HEK293 (cell line): Measurements from ENCODE around the gene PDLIM1.

Source experiments
- CTCF ChIA-PET: fragments of 350-600 bp; formaldehyde crosslinking; extraction: SDS; loops from one replicate; lab custom pipeline; 2021; ENCODE audit warnings: antibody characterized with exemption; lab: Yijun Ruan, JAX
- POLR2A ChIA-PET: fragments of 300-600 bp; formaldehyde crosslinking; extraction: SDS; loops from one replicate; lab custom pipeline; 2020; ENCODE audit warnings: antibody characterized with exemption, inconsistent platforms; lab: Yijun Ruan, JAX
- H3K27ac ChIP-seq: fragments of 200-500 bp; sonication (Bioruptor generic); 2 replicates; pipeline ENCODE4 v1.5.1; 2014; ENCODE audit warnings: low read depth, low read length, control low read depth, inconsistent platforms; ENCODE audit errors: extremely low read depth
- H3K36me3 ChIP-seq, 2 experiments: fragments of 200-500 bp in 1 of 2; sonication (Bioruptor generic) in 1 of 2; 1 replicate in 1 of 2; 2 replicates in 1 of 2; pipeline ENCODE4 v1.5.1; 2014 to 2017; ENCODE audit warnings: inconsistent platforms in 2 of 2, low read length in 2 of 2; ENCODE audit not compliant: control insufficient read depth in 2 of 2, insufficient read depth in 1 of 2
- H3K4me1 ChIP-seq: fragments of 200-500 bp; sonication (Bioruptor generic); 2 replicates; pipeline ENCODE4 v1.5.1; 2014; ENCODE audit warnings: mild to moderate bottlenecking, low read length, inconsistent platforms; ENCODE audit not compliant: control insufficient read depth, insufficient read depth
- H3K4me3 ChIP-seq: 2 replicates; pipeline ENCODE4 v1.5.1; 2011; ENCODE audit warnings: low read depth, mild to moderate bottlenecking, control low read depth, low read length, moderate library complexity
- H3K9me3 ChIP-seq: fragments of 200-500 bp; sonication (Bioruptor generic); 2 replicates; pipeline ENCODE4 v1.5.1; 2014; ENCODE audit warnings: low read depth, low read length, inconsistent platforms; ENCODE audit not compliant: control insufficient read depth, insufficient read depth
- HOXC10 ChIP-seq: sonication (generic); formaldehyde crosslinking; IDR thresholded peaks from 2 replicates; pipeline ENCODE4 v1.8.1; 2023; ENCODE audit warnings: mild to moderate bottlenecking, missing genetic modification reagents
- PRDM1 ChIP-seq: fragments of 450-650 bp; formaldehyde crosslinking; IDR thresholded peaks from 2 replicates; pipeline ENCODE4; 2016; ENCODE audit warnings: missing biosample characterization, missing genetic modification characterization
- PRDM10 ChIP-seq: fragments of 450-650 bp; formaldehyde crosslinking; IDR thresholded peaks from 2 replicates; pipeline ENCODE4 v1.5.1; 2016; ENCODE audit warnings: missing biosample characterization, missing genetic modification characterization
- SCRT1 ChIP-seq: fragments of 450-650 bp; formaldehyde crosslinking; IDR thresholded peaks from 2 replicates; pipeline ENCODE4 v1.5.1; 2016; ENCODE audit warnings: missing biosample characterization, missing genetic modification characterization, borderline replicate concordance
- SP3 ChIP-seq: fragments of 450-650 bp; formaldehyde crosslinking; IDR thresholded peaks from 2 replicates; pipeline ENCODE4 v1.5.1; 2016; ENCODE audit warnings: missing biosample characterization, missing genetic modification characterization
- SP7 ChIP-seq: fragments of 450-650 bp; formaldehyde crosslinking; IDR thresholded peaks from 2 replicates; pipeline ENCODE4 v1.5.1; 2016; ENCODE audit warnings: missing biosample characterization, missing genetic modification characterization
- TRIM28 ChIP-seq: IDR thresholded peaks from 2 replicates; pipeline ENCODE4 v1.6.1; 2011; ENCODE audit warnings: low read length, control low read depth, borderline replicate concordance
- ZBTB48 ChIP-seq: fragments of 450-650 bp; formaldehyde crosslinking; IDR thresholded peaks from 2 replicates; pipeline ENCODE4 v1.5.1; 2016; ENCODE audit warnings: missing biosample characterization, missing genetic modification characterization
- ZEB2 ChIP-seq: fragments of 450-650 bp; formaldehyde crosslinking; IDR thresholded peaks from 2 replicates; pipeline ENCODE4 v1.5.1; 2016; ENCODE audit warnings: missing biosample characterization, missing genetic modification characterization
- ZNF155 ChIP-seq: fragments of 450-650 bp; formaldehyde crosslinking; IDR thresholded peaks from 2 replicates; pipeline ENCODE4 v1.5.1; 2016; ENCODE audit warnings: missing biosample characterization, missing genetic modification characterization
- ZNF169 ChIP-seq: fragments of 450-650 bp; formaldehyde crosslinking; IDR thresholded peaks from 2 replicates; pipeline ENCODE4 v1.5.1; 2016; ENCODE audit warnings: missing biosample characterization, missing genetic modification characterization
- ZNF184 ChIP-seq: fragments of 450-650 bp; IDR thresholded peaks from 2 replicates; pipeline ENCODE4 v1.5.1; 2018; ENCODE audit warnings: missing biosample characterization, mild to moderate bottlenecking, missing genetic modification characterization
- ZNF366 ChIP-seq: fragments of 450-650 bp; formaldehyde crosslinking; conservative IDR thresholded peaks from 2 replicates; pipeline ENCODE4 v1.5.1; 2016; ENCODE audit warnings: missing biosample characterization, missing genetic modification characterization
- ZNF37A ChIP-seq: fragments of 450-650 bp; IDR thresholded peaks from 2 replicates; pipeline ENCODE4 v1.5.1; 2018; ENCODE audit warnings: missing biosample characterization, missing genetic modification characterization
- ZNF416 ChIP-seq: fragments of 450-650 bp; formaldehyde crosslinking; IDR thresholded peaks from 2 replicates; pipeline ENCODE4 v1.5.1; 2016; ENCODE audit warnings: missing biosample characterization, missing genetic modification characterization
- TF ChIP-seq, protein P1 (sequence below): fragments of 450-650 bp; formaldehyde crosslinking; IDR thresholded peaks from 2 replicates; pipeline ENCODE4 v1.5.1; 2016; ENCODE audit warnings: missing biosample characterization, missing genetic modification characterization
- TF ChIP-seq, protein P2 (sequence below): fragments of 450-650 bp; formaldehyde crosslinking; IDR thresholded peaks from 2 replicates; pipeline ENCODE4 v1.5.1; 2016; ENCODE audit warnings: missing biosample characterization, missing genetic modification characterization

Gene PDLIM1

DNA sequence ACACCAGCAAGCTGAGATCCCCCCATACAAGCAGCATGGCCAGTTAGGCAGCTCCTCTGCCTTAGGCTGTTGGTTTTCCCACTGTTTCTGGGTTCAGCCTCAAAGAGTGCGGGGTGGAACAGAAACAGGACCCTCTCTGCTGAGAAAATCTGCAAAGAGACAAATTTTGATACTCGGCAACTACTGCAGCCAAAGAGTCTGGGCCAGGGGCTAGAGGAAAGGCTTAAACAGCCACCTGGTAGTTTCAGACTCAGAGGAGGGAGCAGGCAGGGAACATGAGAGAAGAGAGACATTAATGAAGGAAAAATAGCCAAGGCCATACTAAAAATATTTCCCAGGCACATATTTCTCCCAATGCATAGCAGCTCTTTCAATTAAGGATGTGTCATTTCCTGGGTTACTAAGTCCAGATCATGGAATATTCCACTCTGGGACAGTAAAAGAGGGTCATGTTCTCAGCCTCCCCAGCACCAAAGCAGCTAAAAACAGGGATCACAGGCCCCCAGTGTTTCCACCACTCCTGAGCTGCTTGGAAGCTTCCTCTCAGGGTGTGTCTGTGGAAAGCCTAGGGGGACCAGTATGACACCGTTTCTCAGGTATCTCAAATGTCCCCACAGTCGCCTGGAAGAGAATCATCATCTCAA lies 29.8 kb downstream of the PDLIM1 start:
- Histone ChIP-seq H3K27ac (no peak overlapping the region), H3K4me1 (peaks cover 7% of the 10 kb centered on the region), H3K36me3 (peaks cover 32 to 70% of the 10 kb centered on the region in 2 experiments), H3K9me3 (no peaks in the 10 kb centered on the region), H3K4me3 (no peak overlapping the region)
- CTCF ChIA-PET: interaction anchor here (0.5 to 2.5 kb wide), 5 partner anchors 13 to 433 kb away, joined by 3 to 13 read pairs (median 3); no protein-coding TSS in a partner anchor
- POLR2A ChIA-PET: interaction anchor here (0.6 to 1.4 kb wide), 3 partner anchors 14 to 34 kb away, joined by 3 read pairs; no protein-coding TSS in a partner anchor
- TF ChIP-seq ZNF169 (tag by site-specific recombination): no peak
- peak; percentile 60 for TF ChIP-seq PRDM10

- POLR2A ChIA-PET: interaction anchor here (1.2 to 1.4 kb wide), 2 partner anchors 13 to 35 kb away, joined by 3 read pairs; no protein-coding TSS in a partner anchor
- Histone ChIP-seq H3K9me3 (no peaks in the 10 kb centered on the region), H3K36me3 (peaks cover 36 to 67% of the 10 kb centered on the region in 2 experiments), H3K4me3 (no peak overlapping the region), H3K4me1 (peaks cover 7% of the 10 kb centered on the region), H3K27ac (no peak overlapping the region)
- TF ChIP-seq ZNF416 (tag by site-specific recombination): no peak
- no peak for TF ChIP-seq ZNF155 (tag by site-specific recombination)
- TF ChIP-seq, protein P1, sequence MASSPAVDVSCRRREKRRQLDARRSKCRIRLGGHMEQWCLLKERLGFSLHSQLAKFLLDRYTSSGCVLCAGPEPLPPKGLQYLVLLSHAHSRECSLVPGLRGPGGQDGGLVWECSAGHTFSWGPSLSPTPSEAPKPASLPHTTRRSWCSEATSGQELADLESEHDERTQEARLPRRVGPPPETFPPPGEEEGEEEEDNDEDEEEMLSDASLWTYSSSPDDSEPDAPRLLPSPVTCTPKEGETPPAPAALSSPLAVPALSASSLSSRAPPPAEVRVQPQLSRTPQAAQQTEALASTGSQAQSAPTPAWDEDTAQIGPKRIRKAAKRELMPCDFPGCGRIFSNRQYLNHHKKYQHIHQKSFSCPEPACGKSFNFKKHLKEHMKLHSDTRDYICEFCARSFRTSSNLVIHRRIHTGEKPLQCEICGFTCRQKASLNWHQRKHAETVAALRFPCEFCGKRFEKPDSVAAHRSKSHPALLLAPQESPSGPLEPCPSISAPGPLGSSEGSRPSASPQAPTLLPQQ: 0 out of 2 replicates have a peak, but pooled peaks have one; percentile 30
- TF ChIP-seq ZEB2: no peak
- no peak for TF ChIP-seq ZBTB48 (tag by site-specific recombination)
- peak; percentile 91 for TF ChIP-seq PRDM1 (tag by site-specific recombination)
- TF ChIP-seq ZNF366 (tag by site-specific recombination): 0 out of 2 replicates have a peak, but pooled peaks have one; percentile 15
- TF ChIP-seq ZNF184: no peak
- peak; percentile 25; the same call in 1 of the 2 replicates for TF ChIP-seq SP7
- TF ChIP-seq, protein P2, sequence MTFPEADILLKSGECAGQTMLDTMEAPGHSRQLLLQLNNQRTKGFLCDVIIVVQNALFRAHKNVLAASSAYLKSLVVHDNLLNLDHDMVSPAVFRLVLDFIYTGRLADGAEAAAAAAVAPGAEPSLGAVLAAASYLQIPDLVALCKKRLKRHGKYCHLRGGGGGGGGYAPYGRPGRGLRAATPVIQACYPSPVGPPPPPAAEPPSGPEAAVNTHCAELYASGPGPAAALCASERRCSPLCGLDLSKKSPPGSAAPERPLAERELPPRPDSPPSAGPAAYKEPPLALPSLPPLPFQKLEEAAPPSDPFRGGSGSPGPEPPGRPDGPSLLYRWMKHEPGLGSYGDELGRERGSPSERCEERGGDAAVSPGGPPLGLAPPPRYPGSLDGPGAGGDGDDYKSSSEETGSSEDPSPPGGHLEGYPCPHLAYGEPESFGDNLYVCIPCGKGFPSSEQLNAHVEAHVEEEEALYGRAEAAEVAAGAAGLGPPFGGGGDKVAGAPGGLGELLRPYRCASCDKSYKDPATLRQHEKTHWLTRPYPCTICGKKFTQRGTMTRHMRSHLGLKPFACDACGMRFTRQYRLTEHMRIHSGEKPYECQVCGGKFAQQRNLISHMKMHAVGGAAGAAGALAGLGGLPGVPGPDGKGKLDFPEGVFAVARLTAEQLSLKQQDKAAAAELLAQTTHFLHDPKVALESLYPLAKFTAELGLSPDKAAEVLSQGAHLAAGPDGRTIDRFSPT (tag by site-specific recombination): 0 out of 2 replicates have a peak, but pooled peaks have one; percentile 11
- CTCF ChIA-PET: interaction anchor here (0.6 to 2.5 kb wide), 4 partner anchors 100 to 969 kb away, joined by 3 to 13 read pairs (median 3); no protein-coding TSS in a partner anchor
These were observed 30.4 kb downstream of the PDLIM1 start for GRCh38 chr10:95260397-95260881.

GRCh38 chr10:95257849-95258248 lies 33.0 kb downstream of the PDLIM1 start:
- Histone ChIP-seq H3K9me3 (no peaks in the 10 kb centered on the region), H3K4me1 (no peaks in the 10 kb centered on the region)
- CTCF ChIA-PET: interaction anchor here (0.8 to 2.6 kb wide), 3 partner anchors 11 to 107 kb away, joined by 3 to 12 read pairs (median 11); no protein-coding TSS in a partner anchor
- TF ChIP-seq HOXC10 (CRISPR knock-in tag): no peak
- TF ChIP-seq SP3 (tag by site-specific recombination): no peak
- TF ChIP-seq TRIM28: no peak
- no peak for TF ChIP-seq ZNF37A (tag by site-specific recombination)
- TF ChIP-seq ZBTB48 (tag by site-specific recombination): no peak
- no peak for TF ChIP-seq SCRT1 (tag by site-specific recombination)
- TF ChIP-seq, all 188 proteins: peak for 0
- POLR2A ChIA-PET: no interaction called here
- no peak overlapping the region for H3K27ac ChIP-seq
- peaks cover 36 to 52% of the 10 kb centered on the region in 2 experiments for H3K36me3 ChIP-seq
- H3K4me3 ChIP-seq: no peak overlapping the region
